GM12878 (cell line): ENCODE measurements around the gene FANCC. TPM values are rescaled to one million over a fixed set of nuclear protein-coding genes. Genes with fewer than 3 reads are reported as not detected.

Source experiments
- ATAC-seq: fragments of 200-7000 bp; cut with Tn5 transposase; 3 replicates; pipeline ENCODE4 v1.9.1; 2020; ENCODE audit warnings: mild to moderate bottlenecking, moderate library complexity
- BruUV-seq: library from RNA; stranded (reverse); fragments of 400-500 nt; replicated peaks from 2 replicates; lab custom pipeline; 2021; lab: Mats Ljungman, UMichigan
- CTCF ChIA-PET: fragments of 300-600 bp; sonication (Branson Sonifier 250); formaldehyde crosslinking; extraction: SDS; loops from one replicate; lab custom pipeline; 2021; ENCODE audit warnings: inconsistent platforms; lab: Yijun Ruan, JAX
- POLR2A ChIA-PET: fragments of 350-600 bp; formaldehyde crosslinking; extraction: SDS; loops from one replicate; lab custom pipeline; 2021; ENCODE audit warnings: inconsistent platforms; lab: Charles Lee
- RAD21 ChIA-PET: fragments of 300-600 bp; sonication (Branson Sonifier 250); formaldehyde crosslinking; loops from one replicate; lab custom pipeline; 2023; ENCODE audit warnings: antibody characterized with exemption; ENCODE audit not compliant: unreplicated experiment; lab: Charles Lee
- SMC1A ChIA-PET: fragments of 300-600 bp; sonication (Branson Sonifier 250); formaldehyde crosslinking; loops from one replicate; lab custom pipeline; 2023; ENCODE audit not compliant: unreplicated experiment, uncharacterized antibody; lab: Charles Lee
- DNase-seq: peaks from one replicate; pipeline ENCODE4 v3.0.0-alpha.2; 2011; ENCODE audit warnings: low read depth, low spot score
- FAIRE-seq: peaks from 3 replicates; lab custom pipeline; 2011; peaks lifted over from hg19 to GRCh38; lab: Jason Lieb, UNC
- H2AFZ ChIP-seq: 2 replicates; pipeline ENCODE4 v1.6.0; 2011; ENCODE audit warnings: low read depth, low read length, control low read depth; ENCODE audit not compliant: control insufficient read depth
- H3K27ac ChIP-seq: 2 replicates; pipeline ENCODE4 v1.5.1; 2011; ENCODE audit warnings: control low read depth; ENCODE audit not compliant: control insufficient read depth, insufficient read depth
- H3K27me3 ChIP-seq, 2 experiments: replicated peaks in 1 of 2; 2 replicates each; pipeline versions ENCODE4 v1.6.0 to v1.6.1; 2011; ENCODE audit warnings: low read length in 1 of 2; ENCODE audit not compliant: control insufficient read depth in 2 of 2, insufficient read depth in 2 of 2
- H3K36me3 ChIP-seq, 2 experiments: 2 replicates each; pipeline ENCODE4 v1.5.1; 2011; ENCODE audit warnings: low read length in 1 of 2; ENCODE audit not compliant: control insufficient read depth in 2 of 2, insufficient read depth in 2 of 2
- H3K4me1 ChIP-seq: 2 replicates; pipeline ENCODE4 v1.6.1; 2011; ENCODE audit warnings: mild to moderate bottlenecking, low read length, moderate library complexity, mixed read lengths; ENCODE audit not compliant: control insufficient read depth, insufficient read depth
- H3K4me2 ChIP-seq: 2 replicates; pipeline ENCODE4 v1.6.0; 2011; ENCODE audit warnings: control low read depth; ENCODE audit not compliant: control insufficient read depth, insufficient read depth
- H3K4me3 ChIP-seq: fragments of 200-600 bp; sonication (generic); 2 replicates; pipeline ENCODE4 v1.5.1; 2016
- H3K79me2 ChIP-seq: 2 replicates; pipeline ENCODE4 v1.6.0; 2011; ENCODE audit warnings: low read length; ENCODE audit not compliant: control insufficient read depth, insufficient read depth
- H3K9ac ChIP-seq: 2 replicates; pipeline ENCODE4 v1.8.0; 2011; ENCODE audit warnings: low read length, control low read depth, mixed read lengths; ENCODE audit not compliant: control insufficient read depth, insufficient read depth
- H3K9me3 ChIP-seq: replicated peaks from 3 replicates; pipeline ENCODE4 v1.5.1; 2011; ENCODE audit warnings: mild to moderate bottlenecking, low read length; ENCODE audit not compliant: control insufficient read depth, insufficient read depth
- H4K20me1 ChIP-seq: 2 replicates; pipeline ENCODE4 v1.6.0; 2011; ENCODE audit not compliant: control insufficient read depth, insufficient read depth
- CHD1 ChIP-seq: IDR thresholded peaks from 2 replicates; pipeline ENCODE4 v1.6.1; 2012; ENCODE audit warnings: low read depth, low read length, improper control_type of control experiment
- CHD4 ChIP-seq: fragments of 200-600 bp; sonication (generic); IDR thresholded peaks from 2 replicates; pipeline ENCODE4 v1.6.1; 2016; ENCODE audit warnings: mild to moderate bottlenecking
- ESRRA ChIP-seq: IDR thresholded peaks from 2 replicates; pipeline ENCODE4 v1.6.1; 2012; ENCODE audit warnings: mild to moderate bottlenecking, low read length, improper control_type of control experiment
- GATAD2B ChIP-seq: fragments of 450-650 bp; conservative IDR thresholded peaks from 2 replicates; pipeline ENCODE4 v1.6.1; 2017; ENCODE audit warnings: low read depth, mild to moderate bottlenecking, moderate library complexity
- IKZF2 ChIP-seq, 2 experiments: fragments of 450-650 bp; IDR thresholded peaks; 2 replicates each; pipeline ENCODE4 v1.6.1; 2017; ENCODE audit warnings: mild to moderate bottlenecking in 2 of 2, moderate library complexity in 2 of 2
- KAT2A ChIP-seq: conservative IDR thresholded peaks from 2 replicates; pipeline ENCODE4 v1.6.1; 2011; ENCODE audit warnings: low read depth, low read length; ENCODE audit not compliant: control insufficient read depth
- MTA2 ChIP-seq: fragments of 450-650 bp; IDR thresholded peaks from 2 replicates; pipeline ENCODE4 v1.6.1; 2016; ENCODE audit warnings: low read depth, mild to moderate bottlenecking, moderate library complexity
- MTA3 ChIP-seq: IDR thresholded peaks from 2 replicates; pipeline ENCODE4 v1.6.1; 2012; ENCODE audit warnings: low read length, inconsistent platforms, borderline replicate concordance
- MXI1 ChIP-seq: fragments of 150-350 bp; IDR thresholded peaks from 2 replicates; pipeline ENCODE4 v1.6.1; 2011; ENCODE audit warnings: low read depth, mild to moderate bottlenecking, inconsistent platforms, low read length, improper control_type of control experiment
- RAD21 ChIP-seq: IDR thresholded peaks from 2 replicates; pipeline ENCODE4 v1.6.1; 2011; ENCODE audit warnings: mild to moderate bottlenecking, low read depth, low read length, moderate library complexity; ENCODE audit not compliant: insufficient read depth
- SMAD1 ChIP-seq: fragments of 450-650 bp; IDR thresholded peaks from 2 replicates; pipeline ENCODE4 v1.6.1; 2018; ENCODE audit warnings: mild to moderate bottlenecking, low read depth; ENCODE audit not compliant: partially characterized antibody
- in situ Hi-C: fragments of 300-500 bp; cut with MboI; formaldehyde crosslinking; loops from 9 replicates; pipeline ENCODE4 v1.14.3; 2018; ENCODE audit warnings: mixed read lengths
- intact Hi-C: fragments of 100-400 bp; cut with micrococcal nuclease; formaldehyde crosslinking; loops from one replicate; pipeline ENCODE4 v1.14.2; 2022; ENCODE audit not compliant: unreplicated experiment
- polyA plus RNA-seq, 11 experiments: library from polyadenylated mRNA; depleted of rRNA in 4 of 11; unstranded in 6 of 11; stranded (reverse) in 5 of 11; fragments of >200 nt; fragmentation: Nextera tagmentation in 4 of 11; fragmentation: Illumina TruSeq in 1 of 11; extraction: Ambion mirVana in 4 of 11; extraction: Trizol in 1 of 11; gene quantifications; 1 replicate in 1 of 11; 2 replicates in 10 of 11; pipeline versions ENCODE4 v1.2.1 to v1.2.3, GENCODE V29; 2011 to 2016; ENCODE audit warnings: inconsistent platforms in 2 of 11, missing spikeins in 2 of 11, low read depth in 1 of 11
- total RNA-seq, 4 experiments: library from RNA; depleted of rRNA in 3 of 4; stranded (reverse); fragments of >200 nt in 3 of 4; fragmentation: Illumina TruSeq in 1 of 4; extraction: Trizol in 1 of 4; gene quantifications; 2 replicates each; pipeline versions ENCODE4 v1.2.1 to v1.2.3, GENCODE V29; 2013 to 2021
- TF ChIP-seq, protein P1 (sequence below): fragments of 150-350 bp; IDR thresholded peaks from 2 replicates; pipeline ENCODE4 v1.6.1; 2016; ENCODE audit warnings: low read depth, low read length
- TF ChIP-seq, protein P2 (sequence below): fragments of 450-650 bp; IDR thresholded peaks from 2 replicates; pipeline ENCODE4 v1.6.1; 2016; ENCODE audit warnings: mild to moderate bottlenecking
- TF ChIP-seq, protein P3 (sequence below): IDR thresholded peaks from 2 replicates; pipeline ENCODE4 v1.6.1; 2012; ENCODE audit warnings: mild to moderate bottlenecking, low read depth, low read length

The FANCC gene
- total and polyA plus RNA-seq, 10 of the 15 experiments (the other 5 are each of a cell fraction or from before 2014, with no cell fraction given), result 1.2 to 16.8 (median 10.5) TPM

DNA sequence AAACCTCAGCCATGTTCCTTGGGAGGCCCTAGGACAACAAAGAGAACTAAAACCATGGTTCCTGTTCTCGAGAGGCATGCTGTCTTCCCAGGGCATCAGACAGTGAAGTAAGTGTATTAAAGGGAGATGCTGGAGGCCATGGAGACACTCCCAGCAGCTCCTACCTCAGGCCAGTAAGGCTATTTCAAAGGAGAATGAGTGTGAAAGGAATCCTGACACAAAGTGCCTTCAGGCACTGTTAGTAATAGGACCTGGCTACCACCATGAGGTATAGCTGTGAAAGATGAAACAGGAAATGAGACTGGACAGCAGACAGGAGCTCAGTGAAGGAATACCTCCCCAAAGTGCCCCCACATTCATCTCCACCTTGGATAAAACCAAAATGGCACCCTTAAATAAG lies 71.0 kb downstream of the FANCC start (continued):
- no peak for TF ChIP-seq IKZF2 (IDR thresholded peaks at IDR 0.05)

DNA sequence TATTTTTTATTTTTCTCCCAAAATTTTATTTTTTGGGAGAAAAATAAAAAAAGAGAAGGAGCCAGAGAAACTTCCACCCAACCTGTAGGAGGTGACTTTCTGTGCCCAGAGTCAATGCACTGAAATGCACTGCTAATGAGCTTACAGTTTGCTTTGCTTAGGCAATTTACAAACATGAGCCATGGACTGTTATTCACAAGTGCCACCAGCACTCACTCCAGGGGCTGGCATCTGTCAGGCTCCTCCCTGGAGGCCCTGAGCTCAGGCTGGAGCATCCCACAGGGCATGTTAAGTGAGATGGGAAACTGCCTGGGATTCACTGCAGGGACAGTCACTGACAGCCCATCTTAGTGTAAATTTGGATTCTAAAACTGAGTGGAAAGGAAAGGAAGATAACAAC lies 74.9 kb downstream of the FANCC start:
- intact Hi-C loops (no loop called here), in situ Hi-C loops (no loop called here)
- POLR2A ChIA-PET, result no interaction called here

More for the DNA sequence above, 74.9 kb downstream of the FANCC start:
- no peak for FAIRE-seq
- no peak for ATAC-seq
- BruUV-seq, result no TSS peak
- ChIA-PET SMC1A (interaction anchor here (0.6 to 1.9 kb wide), 5 partner anchors 22 to 1245 kb away, joined by 3 to 5 read pairs (median 4); no protein-coding TSS in a partner anchor), RAD21 (interaction anchor here (1.1 kb wide), 1 partner anchor 461 kb away, joined by 3 read pairs; no protein-coding TSS in a partner anchor), CTCF (interaction anchor here (0.6 to 1.2 kb wide), 2 partner anchors 19 to 37 kb away, joined by 3 read pairs; no protein-coding TSS in a partner anchor)
- Histone ChIP-seq H3K4me3 (no peak overlapping the region), H3K4me2 (no peak overlapping the region), H3K9me3 (no peaks in the 10 kb centered on the region), H3K79me2 (no peaks in the 10 kb centered on the region), H3K9ac (no peak overlapping the region), H2AFZ (no peak overlapping the region), H3K27ac (no peak overlapping the region), H3K27me3 (no peaks in the 10 kb centered on the region), H3K36me3 (no peaks in the 10 kb centered on the region; a peak in 2 of 4 replicates), H3K4me1 (no peaks in the 10 kb centered on the region), H4K20me1 (no peaks in the 10 kb centered on the region)
- DNase-seq, result no peak
- TF ChIP-seq, protein P1, sequence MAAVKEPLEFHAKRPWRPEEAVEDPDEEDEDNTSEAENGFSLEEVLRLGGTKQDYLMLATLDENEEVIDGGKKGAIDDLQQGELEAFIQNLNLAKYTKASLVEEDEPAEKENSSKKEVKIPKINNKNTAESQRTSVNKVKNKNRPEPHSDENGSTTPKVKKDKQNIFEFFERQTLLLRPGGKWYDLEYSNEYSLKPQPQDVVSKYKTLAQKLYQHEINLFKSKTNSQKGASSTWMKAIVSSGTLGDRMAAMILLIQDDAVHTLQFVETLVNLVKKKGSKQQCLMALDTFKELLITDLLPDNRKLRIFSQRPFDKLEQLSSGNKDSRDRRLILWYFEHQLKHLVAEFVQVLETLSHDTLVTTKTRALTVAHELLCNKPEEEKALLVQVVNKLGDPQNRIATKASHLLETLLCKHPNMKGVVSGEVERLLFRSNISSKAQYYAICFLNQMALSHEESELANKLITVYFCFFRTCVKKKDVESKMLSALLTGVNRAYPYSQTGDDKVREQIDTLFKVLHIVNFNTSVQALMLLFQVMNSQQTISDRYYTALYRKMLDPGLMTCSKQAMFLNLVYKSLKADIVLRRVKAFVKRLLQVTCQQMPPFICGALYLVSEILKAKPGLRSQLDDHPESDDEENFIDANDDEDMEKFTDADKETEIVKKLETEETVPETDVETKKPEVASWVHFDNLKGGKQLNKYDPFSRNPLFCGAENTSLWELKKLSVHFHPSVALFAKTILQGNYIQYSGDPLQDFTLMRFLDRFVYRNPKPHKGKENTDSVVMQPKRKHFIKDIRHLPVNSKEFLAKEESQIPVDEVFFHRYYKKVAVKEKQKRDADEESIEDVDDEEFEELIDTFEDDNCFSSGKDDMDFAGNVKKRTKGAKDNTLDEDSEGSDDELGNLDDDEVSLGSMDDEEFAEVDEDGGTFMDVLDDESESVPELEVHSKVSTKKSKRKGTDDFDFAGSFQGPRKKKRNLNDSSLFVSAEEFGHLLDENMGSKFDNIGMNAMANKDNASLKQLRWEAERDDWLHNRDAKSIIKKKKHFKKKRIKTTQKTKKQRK, result no peak
- no peak for TF ChIP-seq MXI1
- TF ChIP-seq MTA3, result no peak
- no peak for TF ChIP-seq RAD21
- TF ChIP-seq KAT2A, result no peak
- no peak for TF ChIP-seq MTA2
- TF ChIP-seq CHD1, result no peak
- TF ChIP-seq ESRRA, result no peak
- TF ChIP-seq GATAD2B, result no peak
- no peak for TF ChIP-seq CHD4
- TF ChIP-seq SMAD1, result no peak
- TF ChIP-seq, protein P2, sequence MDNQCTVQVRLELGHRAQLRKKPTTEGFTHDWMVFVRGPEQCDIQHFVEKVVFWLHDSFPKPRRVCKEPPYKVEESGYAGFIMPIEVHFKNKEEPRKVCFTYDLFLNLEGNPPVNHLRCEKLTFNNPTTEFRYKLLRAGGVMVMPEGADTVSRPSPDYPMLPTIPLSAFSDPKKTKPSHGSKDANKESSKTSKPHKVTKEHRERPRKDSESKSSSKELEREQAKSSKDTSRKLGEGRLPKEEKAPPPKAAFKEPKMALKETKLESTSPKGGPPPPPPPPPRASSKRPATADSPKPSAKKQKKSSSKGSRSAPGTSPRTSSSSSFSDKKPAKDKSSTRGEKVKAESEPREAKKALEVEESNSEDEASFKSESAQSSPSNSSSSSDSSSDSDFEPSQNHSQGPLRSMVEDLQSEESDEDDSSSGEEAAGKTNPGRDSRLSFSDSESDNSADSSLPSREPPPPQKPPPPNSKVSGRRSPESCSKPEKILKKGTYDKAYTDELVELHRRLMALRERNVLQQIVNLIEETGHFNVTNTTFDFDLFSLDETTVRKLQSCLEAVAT, result no peak
- TF ChIP-seq, protein P3, sequence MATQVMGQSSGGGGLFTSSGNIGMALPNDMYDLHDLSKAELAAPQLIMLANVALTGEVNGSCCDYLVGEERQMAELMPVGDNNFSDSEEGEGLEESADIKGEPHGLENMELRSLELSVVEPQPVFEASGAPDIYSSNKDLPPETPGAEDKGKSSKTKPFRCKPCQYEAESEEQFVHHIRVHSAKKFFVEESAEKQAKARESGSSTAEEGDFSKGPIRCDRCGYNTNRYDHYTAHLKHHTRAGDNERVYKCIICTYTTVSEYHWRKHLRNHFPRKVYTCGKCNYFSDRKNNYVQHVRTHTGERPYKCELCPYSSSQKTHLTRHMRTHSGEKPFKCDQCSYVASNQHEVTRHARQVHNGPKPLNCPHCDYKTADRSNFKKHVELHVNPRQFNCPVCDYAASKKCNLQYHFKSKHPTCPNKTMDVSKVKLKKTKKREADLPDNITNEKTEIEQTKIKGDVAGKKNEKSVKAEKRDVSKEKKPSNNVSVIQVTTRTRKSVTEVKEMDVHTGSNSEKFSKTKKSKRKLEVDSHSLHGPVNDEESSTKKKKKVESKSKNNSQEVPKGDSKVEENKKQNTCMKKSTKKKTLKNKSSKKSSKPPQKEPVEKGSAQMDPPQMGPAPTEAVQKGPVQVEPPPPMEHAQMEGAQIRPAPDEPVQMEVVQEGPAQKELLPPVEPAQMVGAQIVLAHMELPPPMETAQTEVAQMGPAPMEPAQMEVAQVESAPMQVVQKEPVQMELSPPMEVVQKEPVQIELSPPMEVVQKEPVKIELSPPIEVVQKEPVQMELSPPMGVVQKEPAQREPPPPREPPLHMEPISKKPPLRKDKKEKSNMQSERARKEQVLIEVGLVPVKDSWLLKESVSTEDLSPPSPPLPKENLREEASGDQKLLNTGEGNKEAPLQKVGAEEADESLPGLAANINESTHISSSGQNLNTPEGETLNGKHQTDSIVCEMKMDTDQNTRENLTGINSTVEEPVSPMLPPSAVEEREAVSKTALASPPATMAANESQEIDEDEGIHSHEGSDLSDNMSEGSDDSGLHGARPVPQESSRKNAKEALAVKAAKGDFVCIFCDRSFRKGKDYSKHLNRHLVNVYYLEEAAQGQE, result no peak
